AG09319 (cell line): Measurements from ENCODE around the gene CETN2.
"Not testable (repeated sequence)": the region's sequence is repeated elsewhere in the genome, so short reads cannot be mapped to it uniquely, and the experiment has no call there.

ENCODE experiments used
- DNase-seq: peaks from one replicate; pipeline ENCODE4 v3.0.0-alpha.2; 2010; ENCODE audit warnings: low read depth; ENCODE audit errors: extremely low read depth
- CTCF ChIP-seq: IDR thresholded peaks from 2 replicates; pipeline ENCODE4 v1.5.1; 2011; ENCODE audit warnings: low read depth, mild to moderate bottlenecking, inconsistent platforms, low read length, moderate library complexity

Gene CETN2

GRCh38 chrX:152847281-152847680, 16.7 kb upstream of the CETN2 start:
- no peak for TF ChIP-seq CTCF
- DNase-seq: no peak

GRCh38 chrX:152845618-152846240, 15.2 kb upstream of the CETN2 start:
- no peak for DNase-seq
- TF ChIP-seq CTCF: no peak

DNA sequence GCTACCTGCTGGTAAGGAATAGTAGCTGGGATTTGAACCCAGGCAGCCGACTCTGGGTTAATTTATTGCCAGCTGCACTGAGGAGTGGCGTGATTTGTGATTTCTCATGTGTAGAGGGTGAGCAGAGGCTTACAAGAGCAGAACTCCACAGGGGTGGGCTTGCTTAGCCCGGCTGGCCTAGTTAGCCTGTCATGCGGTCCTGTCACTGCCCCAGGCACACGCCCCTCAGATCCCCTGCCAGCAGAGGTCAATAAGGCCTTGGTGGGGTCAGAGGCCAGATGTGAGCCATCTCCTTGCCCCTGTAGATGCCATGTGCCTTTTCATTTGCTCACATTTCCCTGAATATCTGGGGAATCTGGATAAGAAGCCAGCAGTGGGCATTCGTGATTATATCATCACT, 13.7 kb upstream of the CETN2 start:
- DNase-seq: no peak
- TF ChIP-seq CTCF: no peak

- no peak for DNase-seq
- TF ChIP-seq CTCF: no peak
These were observed 13.3 kb upstream of the CETN2 start for GRCh38 chrX:152843852-152844251.

- no peak for TF ChIP-seq CTCF
- DNase-seq: no peak
These were observed 12.3 kb upstream of the CETN2 start for GRCh38 chrX:152842772-152843338.

DNA sequence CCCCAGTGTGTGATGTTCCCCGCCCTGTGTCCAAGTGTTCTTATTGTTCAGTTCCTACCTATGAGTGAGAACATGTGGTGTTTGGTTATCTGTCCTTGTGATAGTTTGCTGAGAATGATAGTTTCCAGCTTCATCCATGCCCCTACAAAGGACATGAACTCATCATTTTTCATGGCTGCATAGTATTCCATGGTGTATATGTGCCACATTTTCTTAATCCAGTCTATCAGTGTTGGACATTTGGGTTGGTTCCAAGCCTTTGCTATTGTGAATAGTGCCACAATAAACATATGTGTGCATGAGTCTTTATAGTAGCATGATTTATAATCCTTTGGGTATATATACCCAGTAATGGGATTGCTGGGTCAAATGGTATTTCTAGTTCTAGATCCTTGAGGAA, 4.9 kb upstream of the CETN2 start:
- not testable (repeated sequence) for DNase-seq

GRCh38 chrX:152833378-152833777, 2.8 kb upstream of the CETN2 start:
- TF ChIP-seq CTCF: no peak
- no peak for DNase-seq

- TF ChIP-seq CTCF: no peak
- DNase-seq: no peak
These were observed 2.0 kb upstream of the CETN2 start for GRCh38 chrX:152832520-152832919.
